Measurements from ENCODE around the gene RAB42. TPM values are rescaled to one million over a fixed set of nuclear protein-coding genes. Genes with fewer than 3 reads are reported as not detected.
"Not testable (repeated sequence)": the region's sequence is repeated elsewhere in the genome, so short reads cannot be mapped to it uniquely, and the experiment has no call there.

Gene RAB42
- total and polyA plus RNA-seq, 5 experiments from 2014 or later = not detected

DNA sequence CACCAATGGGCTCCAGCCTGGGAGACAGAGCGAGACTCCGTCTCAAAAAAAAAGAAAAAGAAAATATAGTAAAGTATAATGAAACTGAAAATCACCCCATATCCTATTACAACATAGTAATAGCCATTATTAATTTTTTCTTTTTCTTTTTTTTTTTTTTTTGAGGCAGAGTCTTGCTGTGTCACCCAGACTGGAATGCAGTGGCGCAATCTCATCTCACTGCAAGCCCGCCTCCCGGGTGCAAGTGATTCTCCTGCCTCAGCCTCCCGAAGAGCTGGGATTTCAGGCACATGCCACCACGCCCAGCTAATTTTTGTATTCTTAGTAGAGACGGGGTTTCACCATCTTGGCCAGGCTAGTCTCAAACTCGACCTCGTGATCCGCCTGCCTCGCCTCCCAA, 19.2 kb upstream of the RAB42 start:
- not testable (repeated sequence) for ATAC-seq, H3K4me1 Mint-ChIP-seq, H3K27me3 Mint-ChIP-seq, DNase-seq, H3K9me3 Mint-ChIP-seq, H3K4me3 Mint-ChIP-seq, H3K27ac Mint-ChIP-seq
- POLR2A ChIA-PET = interaction anchor here (0.7 kb wide), 1 partner anchor 10 kb away, joined by 4 read pairs; no protein-coding TSS in a partner anchor
- peaks cover 2 to 71% (median 16%) of the 10 kb centered on the region in 3 donors for H3K36me3 Mint-ChIP-seq

GRCh38 chr1:28573564-28573963, 18.5 kb upstream of the RAB42 start:
- no peaks in the 10 kb centered on the region for H3K27me3 Mint-ChIP-seq
- H3K36me3 Mint-ChIP-seq = peaks cover 4 to 71% (median 18%) of the 10 kb centered on the region in 3 donors
- ATAC-seq = no peak

GRCh38 chr1:28577052-28577678, 14.9 kb upstream of the RAB42 start:
- H3K4me1 Mint-ChIP-seq = peaks cover 14 to 39% (median 36%) of the 10 kb centered on the region in 4 donors
- peak overlapping the region in 5 of 10 donors; percentile 11 to 62 (median 43) for H3K27ac Mint-ChIP-seq
- no peak for ATAC-seq
- H3K27me3 Mint-ChIP-seq = no peaks in the 10 kb centered on the region
- POLR2A ChIA-PET = interaction anchor here (1.1 to 1.8 kb wide), 2 partner anchors 66 to 71 kb away, joined by 5 read pairs; partner anchors contain the start of gene RCC1
- H3K36me3 Mint-ChIP-seq = peaks cover 8 to 67% (median 20%) of the 10 kb centered on the region in 3 donors
- no peak overlapping the region for H3K4me3 Mint-ChIP-seq
- no peaks in the 10 kb centered on the region for H3K9me3 Mint-ChIP-seq
- DNase-seq = no peak

More at GRCh38 chr1:28573564-28573963, 18.5 kb upstream of the RAB42 start:
- no peak overlapping the region for H3K4me3 Mint-ChIP-seq
- H3K9me3 Mint-ChIP-seq = no peaks in the 10 kb centered on the region
- no peak overlapping the region for H3K27ac Mint-ChIP-seq
- POLR2A ChIA-PET = interaction anchor here (0.7 kb wide), 1 partner anchor 11 kb away, joined by 4 read pairs; no protein-coding TSS in a partner anchor
- H3K4me1 Mint-ChIP-seq = peaks cover 0 to 16% (median 9%) of the 10 kb centered on the region in 4 donors
- no peak for DNase-seq

- H3K36me3 Mint-ChIP-seq = peaks cover 8 to 66% (median 20%) of the 10 kb centered on the region in 3 donors
Observed at GRCh38 chr1:28577738-28578536, 14.1 kb upstream of the RAB42 start.

DNA sequence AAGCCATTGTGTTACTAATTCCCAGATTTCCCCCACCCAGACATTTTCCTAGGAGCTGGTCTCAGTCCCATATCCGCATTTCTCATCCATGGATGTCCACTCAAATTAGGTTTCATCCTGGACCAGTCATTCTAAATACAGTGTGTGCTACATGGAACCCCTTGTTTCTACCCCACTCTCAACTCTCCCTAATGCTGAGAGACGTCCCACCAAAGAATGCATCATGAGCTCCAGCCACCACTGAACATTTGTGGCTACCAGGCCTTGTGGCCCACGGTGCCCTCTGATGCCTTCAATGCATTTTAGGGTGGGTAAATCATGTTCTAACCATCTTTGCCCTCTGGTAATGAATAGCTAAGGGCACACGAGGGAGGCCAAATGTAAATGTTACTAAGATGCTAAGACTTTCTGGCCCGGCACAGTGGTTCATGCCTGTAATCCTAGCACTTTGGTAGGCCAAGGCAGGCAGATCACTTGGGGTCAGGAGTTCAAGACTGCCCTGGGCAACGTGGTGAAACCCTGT, 13.3 kb upstream of the RAB42 start:
- Mint-ChIP-seq H3K9me3 (no peaks in the 10 kb centered on the region), H3K27me3 (no peaks in the 10 kb centered on the region), H3K4me3 (peak overlapping the region in 3 of 10 donors; percentile 15 to 52 (median 52)), H3K27ac (peak overlapping the region in 8 of 10 donors; percentile 6 to 81 (median 60)), H3K36me3 (peaks cover 8 to 58% (median 20%) of the 10 kb centered on the region in 3 donors), H3K4me1 (peaks cover 16 to 50% (median 42%) of the 10 kb centered on the region in 4 donors)
- DNase-seq (no peak), ATAC-seq (no peak)
- POLR2A ChIA-PET = interaction anchor here (0.6 to 5.7 kb wide), 9 partner anchors 9 to 194 kb away, joined by 3 to 113 read pairs (median 6); partner anchors contain the start of genes RAB42, RCC1, RNU11 and TRNAU1AP

More at GRCh38 chr1:28577738-28578536, 14.1 kb upstream of the RAB42 start:
- H3K4me3 Mint-ChIP-seq = peak overlapping the region in 1 of 10 donors; percentile 16
- no peak for ATAC-seq
- H3K9me3 Mint-ChIP-seq = no peaks in the 10 kb centered on the region
- H3K4me1 Mint-ChIP-seq = peaks cover 14 to 46% (median 39%) of the 10 kb centered on the region in 4 donors
- H3K27me3 Mint-ChIP-seq = no peaks in the 10 kb centered on the region
- peak overlapping the region in 7 of 10 donors; percentile 6 to 86 (median 61) for H3K27ac Mint-ChIP-seq
- DNase-seq = no peak
- POLR2A ChIA-PET = interaction anchor here (0.6 to 5.7 kb wide), 4 partner anchors 25 to 193 kb away, joined by 4 to 113 read pairs (median 6); partner anchors contain the start of gene TRNAU1AP

DNA sequence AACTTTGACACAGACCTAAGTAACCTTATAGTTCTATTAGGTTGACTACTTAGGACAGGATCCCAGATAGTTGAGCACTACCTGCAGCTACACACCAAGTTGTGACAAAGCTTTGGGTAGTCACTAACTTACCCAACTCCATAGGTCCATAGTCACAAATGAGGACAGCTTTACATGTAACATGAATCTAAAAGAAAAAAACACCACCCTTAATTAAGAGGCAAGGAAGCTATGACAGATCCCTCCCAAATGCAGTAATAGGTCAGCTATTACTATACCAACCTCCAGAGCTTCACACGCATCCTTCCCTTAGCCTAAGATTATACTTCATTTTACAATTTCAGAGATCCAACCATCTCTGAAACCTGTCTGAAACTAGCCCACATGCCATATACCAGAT, 12.7 kb upstream of the RAB42 start:
- Mint-ChIP-seq H3K27ac (peak overlapping the region in 8 of 10 donors; percentile 75 to 96 (median 88)), H3K4me3 (peak overlapping the region; percentile 93 to 99 (median 96)), H3K4me1 (peaks cover 16 to 50% (median 42%) of the 10 kb centered on the region in 4 donors), H3K9me3 (no peaks in the 10 kb centered on the region), H3K36me3 (peaks cover 8 to 58% (median 20%) of the 10 kb centered on the region in 3 donors), H3K27me3 (no peaks in the 10 kb centered on the region)
- DNase-seq (no peak), ATAC-seq (no peak)
- POLR2A ChIA-PET = interaction anchor here (0.6 to 5.7 kb wide), 8 partner anchors 9 to 72 kb away, joined by 3 to 113 read pairs (median 20); partner anchors contain the start of genes RAB42, RCC1, RNU11 and TAF12

DNA sequence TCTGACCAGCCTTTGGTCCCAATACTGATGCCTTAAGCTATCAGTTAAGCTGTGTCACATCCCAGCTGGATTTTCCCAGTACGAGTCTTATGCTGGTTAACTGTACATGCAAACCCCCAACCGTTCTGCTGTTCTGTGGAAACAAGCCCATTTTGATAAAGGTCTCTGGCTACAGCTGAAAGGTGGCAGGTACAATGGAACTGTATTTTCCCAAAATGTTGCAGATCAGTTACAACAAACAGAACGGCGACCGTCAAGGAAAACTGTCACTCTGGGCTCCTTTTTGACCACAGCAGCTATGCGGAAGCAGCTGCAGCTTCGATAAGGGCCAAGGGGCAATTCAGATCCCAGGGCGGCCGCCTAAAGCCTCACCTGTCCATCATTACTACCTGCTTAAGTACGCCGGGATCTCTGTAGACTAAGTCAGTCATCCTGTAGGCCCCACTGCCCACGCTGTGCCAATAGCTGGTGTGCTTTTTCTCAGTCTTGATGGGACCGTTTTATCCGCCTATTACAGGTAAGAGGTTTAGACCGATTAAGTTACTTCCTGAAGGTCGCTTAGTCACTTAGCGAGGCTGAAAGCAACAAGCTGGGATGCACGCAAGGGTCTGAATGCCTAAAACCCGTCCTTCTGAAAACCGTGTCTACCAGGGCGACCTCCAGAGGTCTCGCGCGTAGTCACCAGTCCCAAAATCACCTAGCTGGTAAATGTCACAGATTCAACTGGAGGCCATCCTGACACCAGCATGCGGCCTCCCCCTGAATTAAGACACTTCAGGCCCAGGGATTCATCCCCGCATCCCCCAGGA, 11.1 kb upstream of the RAB42 start:
- POLR2A ChIA-PET = interaction anchor here (0.6 to 5.7 kb wide), 42 partner anchors 10 to 601 kb away, joined by 3 to 113 read pairs (median 6); partner anchors contain the start of genes ATP5IF1, GMEB1, MED18 and RAB42
- peak overlapping the region; percentile 87 to 97 (median 96) for H3K27ac Mint-ChIP-seq
- DNase-seq = peak in 8 of 10 donors; percentile 36 to 74 (median 58)
- H3K4me3 Mint-ChIP-seq = peak overlapping the region; percentile 93 to 99 (median 96)
- H3K27me3 Mint-ChIP-seq = no peaks in the 10 kb centered on the region
- ATAC-seq = peak; percentile 58 to 76
- H3K36me3 Mint-ChIP-seq = peaks cover 8 to 46% (median 18%) of the 10 kb centered on the region in 3 donors
- no peaks in the 10 kb centered on the region for H3K9me3 Mint-ChIP-seq
- peaks cover 16 to 50% (median 42%) of the 10 kb centered on the region in 4 donors for H3K4me1 Mint-ChIP-seq

DNA sequence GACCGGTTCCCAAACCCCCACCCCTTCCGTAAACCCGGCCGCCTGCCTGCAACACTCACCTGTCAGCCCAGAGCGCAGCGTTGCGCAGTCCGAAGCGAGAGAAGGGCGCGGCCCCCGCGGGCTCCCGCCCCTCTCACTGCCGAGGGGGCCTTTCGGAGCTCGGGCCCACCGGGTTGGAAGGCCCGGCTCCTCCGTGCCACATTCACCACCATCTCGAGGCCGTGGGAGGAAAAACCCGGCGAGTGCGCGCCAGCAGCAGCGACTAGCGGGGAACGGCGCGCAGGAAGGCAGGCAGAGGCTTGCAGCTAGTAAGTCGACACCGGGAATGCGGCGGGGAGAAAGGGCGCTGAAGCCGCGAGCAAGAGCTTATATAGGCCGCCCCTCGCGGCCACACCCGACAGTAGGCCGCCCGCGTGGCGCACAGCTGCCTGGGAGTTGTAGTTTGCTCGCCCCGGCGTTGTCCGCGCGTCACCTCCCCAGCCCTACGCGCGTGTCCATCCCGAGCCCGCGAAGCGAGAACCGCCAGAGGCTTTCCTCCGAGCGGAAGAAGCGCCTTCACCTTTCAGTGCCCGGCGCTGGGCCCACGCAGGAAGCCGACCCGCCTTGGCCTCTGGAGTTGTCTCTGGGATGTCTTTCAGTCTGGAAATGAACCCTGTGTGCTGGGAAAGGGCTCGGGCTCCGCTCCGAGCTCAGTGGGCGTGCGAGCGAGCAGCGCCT, 10.4 kb upstream of the RAB42 start:
- DNase-seq = peak; percentile 84 to 95 (median 90)
- POLR2A ChIA-PET = interaction anchor here (0.5 to 5.7 kb wide), 45 partner anchors 10 to 856 kb away, joined by 3 to 113 read pairs (median 6); partner anchors contain the start of genes ATP5IF1, EPB41, GMEB1 and MED18
- no peaks in the 10 kb centered on the region for H3K27me3 Mint-ChIP-seq
- H3K9me3 Mint-ChIP-seq = no peaks in the 10 kb centered on the region
- H3K4me3 Mint-ChIP-seq = peak overlapping the region; percentile 93 to 99 (median 96)
- H3K27ac Mint-ChIP-seq = peak overlapping the region; percentile 87 to 97 (median 96)
- peaks cover 16 to 50% (median 42%) of the 10 kb centered on the region in 4 donors for H3K4me1 Mint-ChIP-seq
- peak; percentile 88 for ATAC-seq
- peaks cover 8 to 43% (median 18%) of the 10 kb centered on the region in 3 donors for H3K36me3 Mint-ChIP-seq

- DNase-seq (no peak), ATAC-seq (no peak)
- peaks cover 8 to 37% (median 18%) of the 10 kb centered on the region in 3 donors for H3K36me3 Mint-ChIP-seq
- H3K4me1 Mint-ChIP-seq = peaks cover 16 to 49% (median 42%) of the 10 kb centered on the region in 4 donors
- H3K4me3 Mint-ChIP-seq = peak overlapping the region; percentile 93 to 99 (median 96)
- peak overlapping the region; percentile 87 to 97 (median 96) for H3K27ac Mint-ChIP-seq
- H3K9me3 Mint-ChIP-seq = no peaks in the 10 kb centered on the region
- POLR2A ChIA-PET = interaction anchor here (0.5 to 5.7 kb wide), 37 partner anchors 9 to 857 kb away, joined by 3 to 113 read pairs (median 7); partner anchors contain the start of genes ATP5IF1, EPB41, GMEB1 and MED18
- H3K27me3 Mint-ChIP-seq = no peaks in the 10 kb centered on the region
Observed at GRCh38 chr1:28582248-28582615, 9.8 kb upstream of the RAB42 start.

DNA sequence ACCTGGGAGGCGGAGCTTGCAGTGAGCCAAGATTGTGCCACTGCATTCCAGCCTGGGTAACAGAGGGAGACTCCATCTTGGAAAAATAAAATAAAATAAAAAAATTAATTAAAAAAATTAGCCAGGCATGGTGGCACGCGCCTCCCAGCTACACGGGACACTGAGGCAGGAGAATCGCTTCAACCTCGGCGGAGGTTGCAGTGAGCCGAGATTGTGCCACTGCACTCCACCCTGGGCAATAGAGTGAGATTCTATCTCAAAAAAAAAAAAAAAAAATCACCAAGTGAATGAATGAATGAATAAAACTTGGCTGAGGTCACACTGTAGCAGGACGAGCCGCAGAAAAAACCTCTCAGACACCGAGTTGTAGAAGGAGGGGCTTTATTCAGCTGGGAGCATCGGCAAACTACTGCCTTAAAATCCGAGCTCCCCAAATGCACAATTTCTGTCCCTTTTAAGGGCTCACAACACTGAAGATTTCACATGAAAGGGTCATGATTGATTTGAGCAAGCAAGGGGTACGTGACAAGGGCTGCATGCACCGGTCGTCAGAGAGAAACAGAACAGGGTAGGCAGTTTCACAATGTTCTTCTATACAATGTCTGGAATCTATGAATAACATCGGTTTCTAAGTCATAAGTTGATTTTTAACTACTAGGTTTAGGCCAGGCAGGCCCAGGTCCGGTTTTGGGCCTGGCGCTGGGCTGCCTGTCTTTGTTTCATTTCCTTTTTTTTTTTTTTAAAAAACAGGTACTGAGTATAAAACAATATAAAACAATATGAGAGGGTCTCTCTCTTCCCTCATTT, 5.3 kb upstream of the RAB42 start:
- H3K36me3 Mint-ChIP-seq, DNase-seq, ATAC-seq, H3K27me3 Mint-ChIP-seq, H3K4me3 Mint-ChIP-seq, H3K27ac Mint-ChIP-seq, H3K9me3 Mint-ChIP-seq: not testable (repeated sequence)
- peaks cover 5 to 19% (median 12%) of the 10 kb centered on the region in 4 donors for H3K4me1 Mint-ChIP-seq
- POLR2A ChIA-PET = interaction anchor here (0.7 kb wide), 2 partner anchors 16 to 57 kb away, joined by 3 to 4 read pairs; no protein-coding TSS in a partner anchor

All from naive thymus-derived CD8-positive, alpha-beta T cell (primary cell).